GM23338 (cell line): ENCODE measurements around the gene PARD6A. TPM values are rescaled to one million over a fixed set of nuclear protein-coding genes. Genes with fewer than 3 reads are reported as not detected.

ENCODE experiments used
- ATAC-seq: fragments of 200-7000 bp; cut with Tn5 transposase; 3 replicates; pipeline ENCODE4 v1.9.1; 2020
- DNase-seq: peaks from one replicate; pipeline ENCODE4 v3.0.0-alpha.2; 2015; ENCODE audit warnings: low spot score
- H2AFZ ChIP-seq: fragments of 200-600 bp; sonication (generic); 2 replicates; pipeline ENCODE4 v1.8.0; 2016; ENCODE audit warnings: antibody characterized with exemption, mild to moderate bottlenecking, moderate library complexity
- H3F3A ChIP-seq: fragments of 200-600 bp; sonication (generic); replicated peaks from 2 replicates; pipeline ENCODE4 v1.8.0; 2017; ENCODE audit warnings: antibody characterized with exemption, mixed run types, low read depth
- H3K27ac ChIP-seq: fragments of 200-600 bp; sonication (generic); 2 replicates; pipeline ENCODE4 v1.6.1; 2016; ENCODE audit warnings: low read depth
- H3K27me3 ChIP-seq: fragments of 200-600 bp; sonication (generic); 2 replicates; pipeline ENCODE4 v1.8.0; 2016; ENCODE audit warnings: mild to moderate bottlenecking, mixed run types, moderate library complexity; ENCODE audit not compliant: insufficient read depth
- H3K36me3 ChIP-seq: fragments of 200-600 bp; sonication (generic); 2 replicates; pipeline ENCODE4 v1.8.0; 2016; ENCODE audit warnings: mild to moderate bottlenecking; ENCODE audit not compliant: insufficient read depth
- H3K4me1 ChIP-seq: fragments of 200-600 bp; sonication (generic); 2 replicates; pipeline ENCODE4 v1.8.0; 2016; ENCODE audit warnings: mild to moderate bottlenecking, moderate library complexity; ENCODE audit not compliant: insufficient read depth
- H3K4me2 ChIP-seq: fragments of 200-600 bp; sonication (generic); 2 replicates; pipeline ENCODE4 v1.7.1; 2017; ENCODE audit warnings: mixed run types
- H3K4me3 ChIP-seq: fragments of 200-600 bp; sonication (generic); 2 replicates; pipeline ENCODE4 v1.6.1; 2016; ENCODE audit warnings: mixed run types
- H3K79me2 ChIP-seq: fragments of 200-600 bp; sonication (generic); replicated peaks from 2 replicates; pipeline ENCODE4 v1.8.0; 2017; ENCODE audit warnings: mild to moderate bottlenecking; ENCODE audit not compliant: insufficient read depth
- H3K9me2 ChIP-seq: fragments of 200-600 bp; sonication (generic); 2 replicates; pipeline ENCODE4 v1.8.0; 2017; ENCODE audit not compliant: insufficient read depth
- H4K20me1 ChIP-seq: fragments of 200-600 bp; sonication (generic); replicated peaks from 2 replicates; pipeline ENCODE4 v1.8.0; 2017; ENCODE audit warnings: mild to moderate bottlenecking; ENCODE audit not compliant: insufficient read depth
- H3K27ac Mint-ChIP-seq: 2 replicates; pipeline ENCODE4 v1.8.0; 2020; ENCODE audit warnings: inconsistent platforms, mild to moderate bottlenecking, moderate library complexity, mixed read lengths
- H3K27me3 Mint-ChIP-seq: 3 replicates; pipeline ENCODE4 v1.8.0; 2022; ENCODE audit warnings: low read depth, mild to moderate bottlenecking, moderate library complexity, mixed read lengths, inconsistent platforms; ENCODE audit not compliant: insufficient read depth, poor library complexity
- H3K36me3 Mint-ChIP-seq: 3 replicates; pipeline ENCODE4 v1.8.0; 2021; ENCODE audit warnings: low read depth, mild to moderate bottlenecking, inconsistent platforms, moderate library complexity, mixed read lengths
- H3K4me1 Mint-ChIP-seq: 3 replicates; pipeline ENCODE4 v1.8.0; 2020; ENCODE audit warnings: mild to moderate bottlenecking, inconsistent platforms, mixed read lengths
- H3K4me3 Mint-ChIP-seq: 3 replicates; pipeline ENCODE4 v1.8.0; 2021; ENCODE audit warnings: moderate library complexity, mild to moderate bottlenecking, inconsistent platforms, mixed read lengths
- H3K9me3 Mint-ChIP-seq: 3 replicates; pipeline ENCODE4 v1.8.0; 2020; ENCODE audit warnings: moderate library complexity, mild to moderate bottlenecking, inconsistent platforms, mixed read lengths
- EZH2phosphoT487 ChIP-seq: fragments of 200-600 bp; sonication (generic); IDR thresholded peaks from one replicate; pipeline ENCODE4 v1.8.1; 2018; ENCODE audit warnings: antibody characterized with exemption; ENCODE audit not compliant: unreplicated experiment
- POLR2AphosphoS5 ChIP-seq: IDR thresholded peaks from 2 replicates; pipeline ENCODE4 v1.6.1; 2016; ENCODE audit warnings: antibody characterized with exemption, low read depth
- polyA plus RNA-seq: library from polyadenylated mRNA; unstranded; fragments of >200 nt; fragmentation: Nextera tagmentation; extraction: Ambion mirVana; gene quantifications from 2 replicates; pipeline ENCODE4 v1.2.1, GENCODE V29; 2016
- total RNA-seq: library from RNA; depleted of rRNA; stranded (reverse); fragments of >200 nt; shearing (Covaris generic); gene quantifications from 2 replicates; pipeline ENCODE4 v1.2.3, GENCODE V29; 2014
- TF ChIP-seq, protein P1 (sequence below): IDR thresholded peaks from 2 replicates; pipeline ENCODE4 v1.6.1; 2016; ENCODE audit warnings: antibody characterized with exemption
- TF ChIP-seq, protein P2 (sequence below), 2 experiments: fragments of 200-600 bp in 1 of 2; sonication (generic) in 1 of 2; conservative IDR thresholded peaks; 2 replicates each; pipeline versions ENCODE4 v1.5.1 to v1.6.1; 2016 to 2017; ENCODE audit warnings: antibody characterized with exemption in 2 of 2, low read depth in 2 of 2, mild to moderate bottlenecking in 2 of 2, moderate library complexity in 1 of 2
- TF ChIP-seq, protein P3 (sequence below): IDR thresholded peaks from one replicate; pipeline ENCODE4 v1.6.1; 2018; ENCODE audit warnings: antibody characterized with exemption; ENCODE audit not compliant: unreplicated experiment

Gene PARD6A
- total and polyA plus RNA-seq, 2 experiments from 2014 or later = 11.1 to 15.7 TPM

DNA sequence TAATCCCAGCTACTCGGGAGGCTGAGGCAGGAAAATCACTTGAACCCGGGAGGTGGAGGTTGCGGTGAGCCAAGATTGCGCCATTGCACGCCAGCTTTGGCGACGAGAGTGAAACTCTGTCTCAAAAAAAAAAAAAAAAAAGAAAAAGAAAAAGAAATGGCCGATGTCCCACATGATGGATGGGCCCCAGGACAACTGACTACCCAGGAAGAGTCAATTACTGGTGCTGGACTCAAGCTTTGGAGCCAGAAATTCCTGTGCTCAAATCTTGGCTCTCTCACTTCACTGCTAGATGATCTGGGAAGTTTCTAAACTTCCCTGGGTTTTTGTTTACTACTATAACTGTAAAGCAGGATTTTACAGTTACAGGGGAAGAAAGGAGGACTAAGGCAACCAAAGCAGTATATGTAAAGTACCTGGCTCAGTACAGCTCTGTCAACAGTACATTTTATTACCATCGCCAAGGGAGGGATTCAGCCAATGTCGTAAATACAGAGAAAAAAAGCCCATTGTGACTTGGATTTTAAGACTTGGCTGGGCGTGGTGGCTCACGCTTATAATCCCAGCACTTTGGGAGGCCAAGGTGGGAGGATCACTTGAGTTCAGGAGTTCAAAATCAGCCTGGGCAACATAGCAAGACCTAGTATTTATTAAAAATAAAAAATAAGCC, 17.7 kb downstream of the PARD6A start (continued):
- no peak for TF ChIP-seq EZH2phosphoT487

DNA sequence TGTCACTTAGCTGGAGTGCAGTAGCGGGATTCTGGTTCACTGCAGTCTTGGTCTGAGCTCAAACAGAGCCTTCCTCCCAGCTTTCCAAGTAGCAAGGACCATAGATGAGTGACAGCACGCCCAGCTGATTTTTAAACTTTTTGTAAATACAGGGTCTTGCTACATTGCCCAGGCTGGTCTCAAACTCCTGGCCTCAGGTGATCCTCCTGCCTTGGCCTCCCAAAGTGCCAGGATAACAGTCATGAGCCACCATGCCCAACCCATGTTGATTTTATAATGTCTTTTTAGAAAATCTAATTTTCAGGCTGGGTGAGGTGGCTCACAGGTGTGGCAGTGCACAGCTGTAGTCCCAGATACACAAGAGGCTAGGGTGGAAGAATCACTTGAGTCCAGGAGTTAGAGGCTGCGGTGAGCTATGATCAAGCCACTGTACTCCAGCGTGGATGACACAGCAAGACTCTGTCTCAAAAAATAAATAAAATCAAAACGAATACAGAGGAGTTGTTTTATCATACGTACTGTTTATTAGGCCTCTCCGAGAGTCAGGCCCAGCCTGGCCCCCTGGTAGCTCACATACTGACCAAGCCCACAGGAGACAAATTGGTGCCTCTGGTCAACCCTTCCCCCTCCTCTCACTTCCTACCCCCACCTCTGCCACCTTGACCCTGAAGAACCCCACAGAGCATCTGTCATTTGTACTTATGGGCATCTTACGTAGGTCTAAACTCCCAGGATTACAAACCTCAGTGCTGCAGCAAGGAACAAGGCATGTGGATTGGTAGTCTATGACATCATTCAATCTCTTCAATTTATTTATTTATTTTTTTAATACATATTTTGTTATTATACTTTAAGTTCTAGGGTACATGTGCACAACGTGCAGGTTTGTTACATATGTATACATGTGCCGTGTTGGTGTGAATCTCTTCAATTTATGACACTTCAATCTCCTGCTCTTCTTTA, 19.5 kb downstream of the PARD6A start:
- Histone ChIP-seq H3K4me2 (no peak overlapping the region), H3K4me3 (no peak overlapping the region), H4K20me1 (peaks cover 12% of the 10 kb centered on the region), H3K4me1 (no peaks in the 10 kb centered on the region), H3K27ac (no peak overlapping the region), H3K27me3 (no peaks in the 10 kb centered on the region), H3F3A (no peaks in the 10 kb centered on the region), H3K36me3 (no peaks in the 10 kb centered on the region; the same call in 1 of the 2 replicates), H3K79me2 (no peaks in the 10 kb centered on the region), H3K9me2 (no peaks in the 10 kb centered on the region), H2AFZ (no peak overlapping the region)
- TF ChIP-seq, protein P1, sequence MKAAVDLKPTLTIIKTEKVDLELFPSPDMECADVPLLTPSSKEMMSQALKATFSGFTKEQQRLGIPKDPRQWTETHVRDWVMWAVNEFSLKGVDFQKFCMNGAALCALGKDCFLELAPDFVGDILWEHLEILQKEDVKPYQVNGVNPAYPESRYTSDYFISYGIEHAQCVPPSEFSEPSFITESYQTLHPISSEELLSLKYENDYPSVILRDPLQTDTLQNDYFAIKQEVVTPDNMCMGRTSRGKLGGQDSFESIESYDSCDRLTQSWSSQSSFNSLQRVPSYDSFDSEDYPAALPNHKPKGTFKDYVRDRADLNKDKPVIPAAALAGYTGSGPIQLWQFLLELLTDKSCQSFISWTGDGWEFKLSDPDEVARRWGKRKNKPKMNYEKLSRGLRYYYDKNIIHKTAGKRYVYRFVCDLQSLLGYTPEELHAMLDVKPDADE = no peak
- TF ChIP-seq, protein P2, sequence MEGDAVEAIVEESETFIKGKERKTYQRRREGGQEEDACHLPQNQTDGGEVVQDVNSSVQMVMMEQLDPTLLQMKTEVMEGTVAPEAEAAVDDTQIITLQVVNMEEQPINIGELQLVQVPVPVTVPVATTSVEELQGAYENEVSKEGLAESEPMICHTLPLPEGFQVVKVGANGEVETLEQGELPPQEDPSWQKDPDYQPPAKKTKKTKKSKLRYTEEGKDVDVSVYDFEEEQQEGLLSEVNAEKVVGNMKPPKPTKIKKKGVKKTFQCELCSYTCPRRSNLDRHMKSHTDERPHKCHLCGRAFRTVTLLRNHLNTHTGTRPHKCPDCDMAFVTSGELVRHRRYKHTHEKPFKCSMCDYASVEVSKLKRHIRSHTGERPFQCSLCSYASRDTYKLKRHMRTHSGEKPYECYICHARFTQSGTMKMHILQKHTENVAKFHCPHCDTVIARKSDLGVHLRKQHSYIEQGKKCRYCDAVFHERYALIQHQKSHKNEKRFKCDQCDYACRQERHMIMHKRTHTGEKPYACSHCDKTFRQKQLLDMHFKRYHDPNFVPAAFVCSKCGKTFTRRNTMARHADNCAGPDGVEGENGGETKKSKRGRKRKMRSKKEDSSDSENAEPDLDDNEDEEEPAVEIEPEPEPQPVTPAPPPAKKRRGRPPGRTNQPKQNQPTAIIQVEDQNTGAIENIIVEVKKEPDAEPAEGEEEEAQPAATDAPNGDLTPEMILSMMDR (conservative IDR thresholded peaks at IDR 0.05; ENCODE audit: low read depth in 2 of 2) = no peak
- no peak for TF ChIP-seq POLR2AphosphoS5
- TF ChIP-seq, protein P3, sequence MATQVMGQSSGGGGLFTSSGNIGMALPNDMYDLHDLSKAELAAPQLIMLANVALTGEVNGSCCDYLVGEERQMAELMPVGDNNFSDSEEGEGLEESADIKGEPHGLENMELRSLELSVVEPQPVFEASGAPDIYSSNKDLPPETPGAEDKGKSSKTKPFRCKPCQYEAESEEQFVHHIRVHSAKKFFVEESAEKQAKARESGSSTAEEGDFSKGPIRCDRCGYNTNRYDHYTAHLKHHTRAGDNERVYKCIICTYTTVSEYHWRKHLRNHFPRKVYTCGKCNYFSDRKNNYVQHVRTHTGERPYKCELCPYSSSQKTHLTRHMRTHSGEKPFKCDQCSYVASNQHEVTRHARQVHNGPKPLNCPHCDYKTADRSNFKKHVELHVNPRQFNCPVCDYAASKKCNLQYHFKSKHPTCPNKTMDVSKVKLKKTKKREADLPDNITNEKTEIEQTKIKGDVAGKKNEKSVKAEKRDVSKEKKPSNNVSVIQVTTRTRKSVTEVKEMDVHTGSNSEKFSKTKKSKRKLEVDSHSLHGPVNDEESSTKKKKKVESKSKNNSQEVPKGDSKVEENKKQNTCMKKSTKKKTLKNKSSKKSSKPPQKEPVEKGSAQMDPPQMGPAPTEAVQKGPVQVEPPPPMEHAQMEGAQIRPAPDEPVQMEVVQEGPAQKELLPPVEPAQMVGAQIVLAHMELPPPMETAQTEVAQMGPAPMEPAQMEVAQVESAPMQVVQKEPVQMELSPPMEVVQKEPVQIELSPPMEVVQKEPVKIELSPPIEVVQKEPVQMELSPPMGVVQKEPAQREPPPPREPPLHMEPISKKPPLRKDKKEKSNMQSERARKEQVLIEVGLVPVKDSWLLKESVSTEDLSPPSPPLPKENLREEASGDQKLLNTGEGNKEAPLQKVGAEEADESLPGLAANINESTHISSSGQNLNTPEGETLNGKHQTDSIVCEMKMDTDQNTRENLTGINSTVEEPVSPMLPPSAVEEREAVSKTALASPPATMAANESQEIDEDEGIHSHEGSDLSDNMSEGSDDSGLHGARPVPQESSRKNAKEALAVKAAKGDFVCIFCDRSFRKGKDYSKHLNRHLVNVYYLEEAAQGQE = no peak
- H3K27ac Mint-ChIP-seq = no peak overlapping the region; the same call in 1 of the 2 replicates
- ATAC-seq = no peak
- DNase-seq = no peak
- H3K36me3 Mint-ChIP-seq = peaks cover 14% of the 10 kb centered on the region; the same call in 2 of the 3 replicates
- no peaks in the 10 kb centered on the region for H3K9me3 Mint-ChIP-seq
- peaks cover 9% of the 10 kb centered on the region for H3K27me3 Mint-ChIP-seq
- H3K4me1 Mint-ChIP-seq = no peaks in the 10 kb centered on the region
- no peak overlapping the region for H3K4me3 Mint-ChIP-seq
